Pons (tissue), 1 donor: ENCODE results near the gene CACNB3.

Source experiments
- DNase-seq: peaks from one replicate; pipeline ENCODE4 v3.0.0-alpha.2; 2016; ENCODE audit warnings: low spot score

Gene CACNB3

GRCh38 chr12:48788854-48789775 is 29.2 kb upstream of the CACNB3 start, which contains the start of gene ADCY6:
Gene ADCY6 (minus strand): TSS chr12:48789089. CDS start chr12:48783434, 5,655 bp downstream.
- peak; percentile 39 for DNase-seq

DNA sequence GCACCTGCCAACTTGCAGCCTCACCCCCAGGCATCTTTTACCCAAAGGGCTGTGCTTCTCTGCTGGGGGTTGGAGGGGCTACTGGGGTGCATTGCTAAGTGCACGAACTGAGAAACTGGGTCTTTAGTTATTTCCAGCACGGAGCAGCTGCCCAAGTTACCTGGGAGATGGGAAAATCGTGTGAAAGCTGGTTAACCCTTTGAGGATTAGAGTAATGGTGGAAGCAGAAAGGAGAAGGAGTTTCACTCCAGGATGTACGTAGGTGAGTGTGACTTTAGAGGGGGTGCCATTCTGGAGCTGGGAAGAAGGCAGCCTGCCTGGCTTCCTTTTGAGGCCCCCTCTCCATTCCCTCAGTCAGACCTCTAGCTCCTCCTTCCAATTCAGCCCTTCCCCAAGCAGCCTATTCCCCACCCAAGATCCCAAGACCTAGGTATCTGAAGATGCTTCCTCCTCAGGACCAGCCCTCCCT is 28.4 kb upstream of the CACNB3 start:
- no peak for DNase-seq

DNA sequence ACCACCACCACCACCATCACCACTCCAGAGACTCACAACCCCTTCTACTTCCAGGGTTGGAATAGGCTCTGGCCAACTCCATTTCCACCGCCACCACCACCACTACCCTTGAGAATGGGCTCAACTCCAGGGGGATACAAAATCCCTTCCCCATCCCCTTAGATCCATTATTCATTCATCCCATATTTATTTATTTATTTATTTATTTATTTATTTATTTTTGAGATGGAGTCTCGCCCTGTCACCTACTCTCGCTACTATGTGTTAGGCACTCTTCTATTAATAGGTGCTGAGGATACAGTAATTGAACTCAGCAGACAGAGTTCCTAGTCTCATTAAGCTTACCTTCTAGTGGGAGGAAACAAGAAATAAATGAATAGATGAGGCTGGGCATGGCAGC is 24.6 kb upstream of the CACNB3 start:
- no peak for DNase-seq

- DNase-seq: no peak
Observed at GRCh38 chr12:48794870-48795269, 23.4 kb upstream of the CACNB3 start.

- peak; percentile 79 for DNase-seq
Observed at GRCh38 chr12:48795550-48796455, 22.5 kb upstream of the CACNB3 start.

- DNase-seq: no peak
Observed at GRCh38 chr12:48796976-48797375, 21.3 kb upstream of the CACNB3 start.

- DNase-seq: no peak
Observed at GRCh38 chr12:48800457-48800856, 17.8 kb upstream of the CACNB3 start.

DNA sequence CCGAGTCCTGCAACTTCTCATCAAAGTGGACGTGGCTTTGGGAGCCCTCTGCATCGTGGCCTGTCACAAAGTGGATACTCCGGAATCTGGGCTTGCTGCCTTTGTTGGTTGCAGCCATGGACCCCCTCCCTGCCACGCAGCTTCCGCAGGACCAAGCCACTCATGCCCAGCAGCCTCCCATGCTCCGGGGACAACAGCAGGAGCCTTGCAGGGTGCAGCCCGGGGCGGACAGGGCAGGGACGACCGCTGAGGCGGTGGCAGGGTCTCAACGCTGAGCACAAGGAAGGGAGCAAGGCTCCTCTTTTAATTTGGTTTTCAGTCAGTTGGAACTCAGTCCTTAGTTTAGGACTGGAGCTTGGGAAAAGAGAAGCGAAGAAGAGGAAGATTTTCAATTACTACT is 17.3 kb upstream of the CACNB3 start:
- DNase-seq: no peak

GRCh38 chr12:48803675-48804074 is 14.6 kb upstream of the CACNB3 start:
- DNase-seq: no peak

DNA sequence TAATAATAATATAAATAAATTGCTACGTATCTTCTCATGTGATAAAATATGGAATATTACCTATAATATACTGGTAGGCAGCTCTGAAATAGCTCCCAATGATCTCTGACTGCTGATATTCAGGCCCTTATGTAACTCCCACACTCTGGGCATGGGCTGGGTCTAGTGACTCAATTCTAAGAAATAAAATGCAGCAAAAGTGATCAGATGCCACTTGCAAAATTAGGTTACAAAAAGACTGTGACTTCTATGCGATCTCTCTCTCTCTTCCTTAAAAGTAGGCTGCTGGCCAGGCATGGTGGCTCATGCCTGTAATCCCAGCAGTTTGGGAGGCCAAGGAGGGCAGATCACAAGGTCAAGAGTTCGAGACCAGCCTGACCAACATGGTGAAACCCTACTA is 10.3 kb upstream of the CACNB3 start:
- DNase-seq: no peak

- DNase-seq: no peak
Observed at GRCh38 chr12:48810903-48811431, 7.3 kb upstream of the CACNB3 start.

- no peak for DNase-seq
Observed at GRCh38 chr12:48811437-48812090, 6.7 kb upstream of the CACNB3 start.

DNA sequence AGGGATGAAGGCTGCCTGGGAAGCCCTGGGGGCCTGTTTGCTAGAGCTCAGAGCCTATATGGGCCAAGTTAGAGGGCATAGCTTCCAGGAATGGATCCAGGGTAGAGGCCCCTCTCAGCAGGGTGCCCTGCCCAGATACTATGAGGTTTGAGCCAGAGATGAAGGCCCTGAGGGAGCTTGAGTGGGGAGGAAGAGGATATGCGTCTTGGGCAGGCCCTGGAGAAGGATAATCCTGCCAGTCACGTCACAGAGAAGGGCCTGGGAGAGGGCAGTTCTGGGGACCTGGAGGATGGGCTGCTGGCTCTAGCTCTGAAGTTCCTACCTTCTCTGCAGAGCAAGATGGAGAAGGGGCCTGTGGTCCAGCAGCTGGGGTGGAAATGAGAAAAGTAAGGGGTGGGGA is 5.9 kb upstream of the CACNB3 start:
- no peak for DNase-seq

DNA sequence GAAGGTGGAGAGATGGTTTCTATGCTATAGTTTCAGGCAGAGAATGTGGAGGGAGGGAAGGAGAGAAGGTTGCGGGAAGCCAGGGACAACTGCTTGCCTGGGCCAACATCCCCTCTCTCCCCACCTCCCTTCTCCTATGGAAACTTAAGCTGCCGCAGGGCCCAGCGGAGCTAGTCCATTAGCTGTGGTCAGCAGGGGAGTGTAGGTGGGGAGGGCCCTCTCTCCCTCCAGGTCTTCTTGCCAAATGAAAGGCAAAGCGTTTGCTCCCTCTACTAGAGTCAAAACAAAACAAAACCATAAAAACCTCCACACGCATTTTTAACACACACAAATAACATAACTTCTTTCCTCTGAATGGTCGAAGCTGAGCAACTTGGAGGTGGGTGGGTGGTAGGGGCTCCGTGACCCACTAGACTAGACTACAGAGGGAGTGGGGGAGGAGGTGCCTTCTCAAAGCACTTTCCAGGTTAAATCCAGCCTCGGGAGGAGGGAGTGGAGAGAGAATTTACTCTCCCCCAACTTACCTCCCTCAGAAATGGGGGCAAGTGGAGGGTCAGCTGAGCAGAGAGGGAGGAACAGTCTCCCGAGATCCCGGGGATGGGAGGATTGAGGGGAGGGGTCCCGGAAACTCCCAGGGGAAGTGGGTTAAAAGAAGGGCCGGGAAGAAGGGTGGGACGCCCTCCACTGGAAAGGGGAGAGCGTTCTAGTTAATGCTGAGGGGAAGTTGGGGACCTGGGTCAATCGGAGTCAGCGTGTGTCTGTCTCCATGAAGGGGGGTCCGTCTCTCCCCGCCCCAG is 4.6 kb upstream of the CACNB3 start:
- DNase-seq: no peak

GRCh38 chr12:48814262-48815125 is 3.8 kb upstream of the CACNB3 start:
- peak; percentile 44 for DNase-seq

GRCh38 chr12:48815126-48816110 is 2.9 kb upstream of the CACNB3 start:
- peak; percentile 63 for DNase-seq

- no peak for DNase-seq
Observed at GRCh38 chr12:48816143-48816854, 2.0 kb upstream of the CACNB3 start.
